Astrocyte (in vitro differentiated cells and primary cell): ENCODE measurements around the gene AGXT. TPM values are rescaled to one million over a fixed set of nuclear protein-coding genes. Genes with fewer than 3 reads are reported as not detected.

Experiments
- DNase-seq: peaks from one replicate; pipeline ENCODE4 v3.0.0-alpha.2; 2010; ENCODE audit warnings: low read depth
- FAIRE-seq: peaks from 2 replicates; lab custom pipeline; 2011; peaks lifted over from hg19 to GRCh38; lab: Jason Lieb, UNC
- H2AFZ ChIP-seq: 2 replicates; pipeline ENCODE4 v1.6.0; 2012; ENCODE audit warnings: low read depth, low read length, inconsistent platforms
- H3K27ac ChIP-seq: 2 replicates; pipeline ENCODE4 v1.5.1; 2011; ENCODE audit warnings: low read depth, low read length, inconsistent platforms
- H3K27me3 ChIP-seq: 2 replicates; pipeline ENCODE4 v1.6.0; 2011; ENCODE audit warnings: low read length, inconsistent platforms; ENCODE audit not compliant: insufficient read depth
- H3K36me3 ChIP-seq: 2 replicates; pipeline ENCODE4 v1.5.1; 2011; ENCODE audit warnings: low read length, inconsistent platforms; ENCODE audit not compliant: insufficient read depth
- H3K4me1 ChIP-seq: 2 replicates; pipeline ENCODE4 v1.5.1; 2011; ENCODE audit warnings: low read length, inconsistent platforms; ENCODE audit not compliant: insufficient read depth
- H3K4me2 ChIP-seq: 2 replicates; pipeline ENCODE4 v1.6.0; 2012; ENCODE audit warnings: low read length, inconsistent platforms
- H3K4me3 ChIP-seq: 2 replicates; pipeline ENCODE4 v1.5.1; 2011; ENCODE audit warnings: low read depth, mild to moderate bottlenecking, low read length, inconsistent platforms; ENCODE audit not compliant: insufficient read depth
- H3K79me2 ChIP-seq: 2 replicates; pipeline ENCODE4 v1.6.0; 2012; ENCODE audit warnings: mild to moderate bottlenecking, low read length, inconsistent platforms; ENCODE audit not compliant: insufficient read depth
- H3K9ac ChIP-seq: 2 replicates; pipeline ENCODE4 v1.6.0; 2012; ENCODE audit warnings: mild to moderate bottlenecking, low read length, inconsistent platforms
- H3K9me3 ChIP-seq: 2 replicates; pipeline ENCODE4 v1.5.1; 2012; ENCODE audit warnings: low read depth, mild to moderate bottlenecking, low read length, inconsistent platforms; ENCODE audit not compliant: insufficient read depth
- H4K20me1 ChIP-seq: 2 replicates; pipeline ENCODE4 v1.6.0; 2012; ENCODE audit warnings: low read length, inconsistent platforms; ENCODE audit not compliant: insufficient read depth
- H3K27ac Mint-ChIP-seq: one replicate; pipeline ENCODE4 v1.8.0; 2021; ENCODE audit warnings: mild to moderate bottlenecking, mixed read lengths; ENCODE audit not compliant: unreplicated experiment
- H3K27me3 Mint-ChIP-seq: one replicate; pipeline ENCODE4 v1.8.0; 2021; ENCODE audit warnings: low read depth, mixed read lengths; ENCODE audit not compliant: unreplicated experiment
- H3K36me3 Mint-ChIP-seq: one replicate; pipeline ENCODE4 v1.8.0; 2021; ENCODE audit warnings: low read depth, mixed read lengths; ENCODE audit not compliant: unreplicated experiment
- H3K4me1 Mint-ChIP-seq: one replicate; pipeline ENCODE4 v1.8.0; 2021; ENCODE audit warnings: low read depth, mixed read lengths; ENCODE audit not compliant: unreplicated experiment
- H3K4me3 Mint-ChIP-seq: one replicate; pipeline ENCODE4 v1.8.0; 2021; ENCODE audit warnings: mild to moderate bottlenecking, moderate library complexity, mixed read lengths; ENCODE audit not compliant: unreplicated experiment
- H3K9me3 Mint-ChIP-seq: one replicate; pipeline ENCODE4 v1.8.0; 2021; ENCODE audit warnings: mild to moderate bottlenecking, mixed read lengths; ENCODE audit not compliant: unreplicated experiment
- CTCF ChIP-seq: IDR thresholded peaks from 2 replicates; pipeline ENCODE4 v1.5.1; 2011; ENCODE audit warnings: low read depth, mild to moderate bottlenecking, inconsistent platforms, low read length, moderate library complexity; ENCODE audit not compliant: insufficient read depth
- EZH2 ChIP-seq: IDR thresholded peaks from 2 replicates; pipeline ENCODE4 v1.6.1; 2012; ENCODE audit warnings: mild to moderate bottlenecking, low read length, inconsistent platforms; ENCODE audit not compliant: insufficient read depth
- total RNA-seq: library from RNA; stranded (reverse); gene quantifications from 2 replicates; pipeline ENCODE4 v1.2.1, GENCODE V29; 2021

AGXT gene
- total RNA-seq, 1 donor from 2014 or later = not detected

- DNase-seq (no peak), FAIRE-seq (no peak)
- H3K9ac ChIP-seq = no peak overlapping the region
- peaks cover 7% of the 10 kb centered on the region for H3K27me3 ChIP-seq
- Mint-ChIP-seq H3K27ac (no peak overlapping the region), H3K4me3 (no peak overlapping the region), H3K4me1 (no peaks in the 10 kb centered on the region), H3K27me3 (peaks cover 39% of the 10 kb centered on the region), H3K9me3 (peaks cover 7% of the 10 kb centered on the region), H3K36me3 (peaks cover 2% of the 10 kb centered on the region)
- no peaks in the 10 kb centered on the region for H3K9me3 ChIP-seq
- no peak overlapping the region for H3K4me2 ChIP-seq
- TF ChIP-seq CTCF (no peak), EZH2 (no peak)
- no peaks in the 10 kb centered on the region for H3K79me2 ChIP-seq
- H2AFZ ChIP-seq = no peak overlapping the region
- H3K4me3 ChIP-seq = no peak overlapping the region
- no peaks in the 10 kb centered on the region for H3K36me3 ChIP-seq
- H4K20me1 ChIP-seq = no peaks in the 10 kb centered on the region
- H3K4me1 ChIP-seq = no peaks in the 10 kb centered on the region
- no peak overlapping the region for H3K27ac ChIP-seq
Observed at GRCh38 chr2:240846873-240847595, 21.6 kb upstream of the AGXT start.

- H3K4me1 ChIP-seq = no peaks in the 10 kb centered on the region
- no peaks in the 10 kb centered on the region for H3K4me1 Mint-ChIP-seq
- no peak overlapping the region for H3K9ac ChIP-seq
- H4K20me1 ChIP-seq = no peaks in the 10 kb centered on the region
- TF ChIP-seq CTCF = no peak
- TF ChIP-seq EZH2 = no peak
- no peaks in the 10 kb centered on the region for H3K9me3 ChIP-seq
- H3K79me2 ChIP-seq = no peaks in the 10 kb centered on the region
- H3K9me3 Mint-ChIP-seq = peaks cover 7% of the 10 kb centered on the region
- H3K27me3 ChIP-seq = peaks cover 7% of the 10 kb centered on the region
- H3K4me3 ChIP-seq = no peak overlapping the region
- peaks cover 39% of the 10 kb centered on the region for H3K27me3 Mint-ChIP-seq
- no peak overlapping the region for H3K4me3 Mint-ChIP-seq
- H2AFZ ChIP-seq = no peak overlapping the region
- no peak overlapping the region for H3K4me2 ChIP-seq
- no peak for FAIRE-seq
- H3K27ac ChIP-seq = no peak overlapping the region
- no peak overlapping the region for H3K27ac Mint-ChIP-seq
- no peak for DNase-seq
- H3K36me3 ChIP-seq = no peaks in the 10 kb centered on the region
- peaks cover 2% of the 10 kb centered on the region for H3K36me3 Mint-ChIP-seq
Observed at GRCh38 chr2:240847817-240848216, 20.8 kb upstream of the AGXT start.

GRCh38 chr2:240848900-240849680 lies 19.5 kb upstream of the AGXT start:
- H3K79me2 ChIP-seq = no peaks in the 10 kb centered on the region
- H2AFZ ChIP-seq = no peak overlapping the region
- H3K9ac ChIP-seq = no peak overlapping the region
- no peak overlapping the region for H3K4me3 ChIP-seq
- DNase-seq = no peak
- TF ChIP-seq EZH2 (no peak), CTCF (no peak)
- H3K9me3 ChIP-seq = peaks cover 1% of the 10 kb centered on the region
- no peaks in the 10 kb centered on the region for H3K4me1 Mint-ChIP-seq
- H3K4me2 ChIP-seq = no peak overlapping the region
- no peaks in the 10 kb centered on the region for H3K4me1 ChIP-seq
- H3K36me3 ChIP-seq = no peaks in the 10 kb centered on the region
- no peak for FAIRE-seq
- H3K9me3 Mint-ChIP-seq = peaks cover 14% of the 10 kb centered on the region
- H4K20me1 ChIP-seq = no peaks in the 10 kb centered on the region
- H3K4me3 Mint-ChIP-seq = no peak overlapping the region
- H3K27me3 ChIP-seq = peaks cover 5% of the 10 kb centered on the region
- peak overlapping the region; percentile 14 for H3K27ac Mint-ChIP-seq
- peaks cover 2% of the 10 kb centered on the region for H3K36me3 Mint-ChIP-seq
- peaks cover 34% of the 10 kb centered on the region for H3K27me3 Mint-ChIP-seq
- H3K27ac ChIP-seq = no peak overlapping the region
